HepG2 (cell line): ENCODE results near the gene VPS25. TPM values are rescaled to one million over a fixed set of nuclear protein-coding genes. Genes with fewer than 3 reads are reported as not detected.

Experiments
- ATF7 ChIP-seq, 2 experiments: fragments of 450-650 bp in 1 of 2; sonication (generic) in 1 of 2; formaldehyde crosslinking in 1 of 2; IDR thresholded peaks; 2 replicates each; pipeline versions ENCODE4 v1.4.0 to v1.6.1; 2016 to 2020; ENCODE audit warnings: antibody characterized with exemption in 1 of 2, mild to moderate bottlenecking in 1 of 2, missing genetic modification reagents in 1 of 2
- CEBPG ChIP-seq: IDR thresholded peaks from 2 replicates; pipeline ENCODE4 v1.6.1; 2016
- ELF1 ChIP-seq: sonication (generic); formaldehyde crosslinking; IDR thresholded peaks from 2 replicates; pipeline ENCODE4 v1.4.0; 2020; ENCODE audit warnings: missing genetic modification reagents
- HCFC1 ChIP-seq: fragments of 150-350 bp; IDR thresholded peaks from 2 replicates; pipeline ENCODE4 v1.6.1; 2014; ENCODE audit warnings: low read depth, low read length
- MEF2D ChIP-seq: sonication (generic); formaldehyde crosslinking; IDR thresholded peaks from 2 replicates; pipeline ENCODE4 v1.5.1; 2020; ENCODE audit warnings: mild to moderate bottlenecking, missing genetic modification reagents
- NCOA1 ChIP-seq: sonication (generic); formaldehyde crosslinking; IDR thresholded peaks from 2 replicates; pipeline ENCODE4 v1.9.0; 2021; ENCODE audit warnings: missing genetic modification reagents
- NCOA2 ChIP-seq: sonication (generic); formaldehyde crosslinking; IDR thresholded peaks from 2 replicates; pipeline ENCODE4 v1.8.0; 2022; ENCODE audit warnings: inconsistent platforms
- NFIC ChIP-seq: IDR thresholded peaks from 2 replicates; pipeline ENCODE4 v1.6.1; 2012; ENCODE audit warnings: mild to moderate bottlenecking, low read length, inconsistent platforms
- POLR2AphosphoS5 ChIP-seq: IDR thresholded peaks from 2 replicates; pipeline ENCODE4 v1.6.1; 2012; ENCODE audit warnings: low read depth, low read length
- RCOR2 ChIP-seq: IDR thresholded peaks from 2 replicates; pipeline ENCODE4 v1.6.1; 2016; ENCODE audit warnings: missing biosample characterization, missing genetic modification reagents
- REPIN1 ChIP-seq: sonication (generic); formaldehyde crosslinking; IDR thresholded peaks from 2 replicates; pipeline ENCODE4 v1.8.0; 2022; ENCODE audit warnings: missing genetic modification reagents, low read depth, mild to moderate bottlenecking, borderline replicate concordance
- SAP130 ChIP-seq: IDR thresholded peaks from 2 replicates; pipeline ENCODE4 v1.6.1; 2016; ENCODE audit warnings: low read depth
- TBL1XR1 ChIP-seq: fragments of 150-350 bp; IDR thresholded peaks from 2 replicates; pipeline ENCODE4 v1.6.1; 2014; ENCODE audit warnings: borderline replicate concordance, low read length; ENCODE audit not compliant: partially characterized antibody
- ZNF460 ChIP-seq: sonication (generic); formaldehyde crosslinking; IDR thresholded peaks from 2 replicates; pipeline ENCODE4 v1.5.1; 2020; ENCODE audit warnings: missing genetic modification reagents, mild to moderate bottlenecking, borderline replicate concordance
- ZNF660 ChIP-seq: sonication (generic); formaldehyde crosslinking; IDR thresholded peaks from 2 replicates; pipeline ENCODE4 v1.5.1; 2020; ENCODE audit warnings: mild to moderate bottlenecking, low read depth, missing genetic modification reagents, borderline replicate concordance
- ZNF687 ChIP-seq: sonication (generic); formaldehyde crosslinking; IDR thresholded peaks from 2 replicates; pipeline ENCODE4 v1.5.1; 2020; ENCODE audit warnings: mild to moderate bottlenecking, missing genetic modification reagents, moderate library complexity
- ZNF878 ChIP-seq: sonication (generic); formaldehyde crosslinking; IDR thresholded peaks from 2 replicates; pipeline ENCODE4 v1.8.1; 2023; ENCODE audit warnings: mild to moderate bottlenecking, missing genetic modification reagents, moderate library complexity
- polyA plus RNA-seq, 8 experiments: library from polyadenylated mRNA; depleted of rRNA in 3 of 8; stranded (reverse) in 7 of 8; unstranded in 1 of 8; fragments of >200 nt; fragmentation: Illumina TruSeq in 4 of 8; extraction: Trizol in 4 of 8; gene quantifications; 2 replicates each; pipeline versions ENCODE4 v1.2.1 to v1.2.3, GENCODE V29; 2011 to 2016; ENCODE audit warnings: low read depth in 4 of 8, missing spikeins in 1 of 8, mixed read lengths in 1 of 8; ENCODE audit not compliant: insufficient read depth in 1 of 8
- total RNA-seq, 5 experiments: library from RNA; depleted of rRNA; stranded (reverse); fragments of >200 nt; fragmentation: Illumina TruSeq; extraction: Trizol; gene quantifications; 2 replicates each; pipeline ENCODE4 v1.2.3, GENCODE V29; 2016; ENCODE audit warnings: low read depth in 1 of 5
- TF ChIP-seq, protein P1 (sequence below): sonication (generic); formaldehyde crosslinking; IDR thresholded peaks from 2 replicates; pipeline ENCODE4 v1.5.0; 2020; ENCODE audit warnings: missing genetic modification reagents
- TF ChIP-seq, protein P2 (sequence below): IDR thresholded peaks from 2 replicates; pipeline ENCODE4 v1.6.1; 2012; ENCODE audit warnings: low read depth, low read length, improper control_type of control experiment

Gene VPS25
- total and polyA plus RNA-seq, 2 of the 13 experiments (the other 11 are each of a cell fraction or from before 2014, with no cell fraction given), result 161 to 249 TPM

- TF ChIP-seq ZNF660 (CRISPR knock-in tag), result no peak
- no peak for TF ChIP-seq REPIN1 (CRISPR knock-in tag)
- TF ChIP-seq TBL1XR1, result no peak
- peak; percentile 36; the same call in 1 of the 2 replicates for TF ChIP-seq NCOA2 (CRISPR knock-in tag)
- TF ChIP-seq, protein P1, sequence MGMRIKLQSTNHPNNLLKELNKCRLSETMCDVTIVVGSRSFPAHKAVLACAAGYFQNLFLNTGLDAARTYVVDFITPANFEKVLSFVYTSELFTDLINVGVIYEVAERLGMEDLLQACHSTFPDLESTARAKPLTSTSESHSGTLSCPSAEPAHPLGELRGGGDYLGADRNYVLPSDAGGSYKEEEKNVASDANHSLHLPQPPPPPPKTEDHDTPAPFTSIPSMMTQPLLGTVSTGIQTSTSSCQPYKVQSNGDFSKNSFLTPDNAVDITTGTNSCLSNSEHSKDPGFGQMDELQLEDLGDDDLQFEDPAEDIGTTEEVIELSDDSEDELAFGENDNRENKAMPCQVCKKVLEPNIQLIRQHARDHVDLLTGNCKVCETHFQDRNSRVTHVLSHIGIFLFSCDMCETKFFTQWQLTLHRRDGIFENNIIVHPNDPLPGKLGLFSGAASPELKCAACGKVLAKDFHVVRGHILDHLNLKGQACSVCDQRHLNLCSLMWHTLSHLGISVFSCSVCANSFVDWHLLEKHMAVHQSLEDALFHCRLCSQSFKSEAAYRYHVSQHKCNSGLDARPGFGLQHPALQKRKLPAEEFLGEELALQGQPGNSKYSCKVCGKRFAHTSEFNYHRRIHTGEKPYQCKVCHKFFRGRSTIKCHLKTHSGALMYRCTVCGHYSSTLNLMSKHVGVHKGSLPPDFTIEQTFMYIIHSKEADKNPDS (CRISPR knock-in tag), result no peak
- TF ChIP-seq CEBPG (CRISPR knock-in tag), result peak; percentile 69
- 0 out of 2 replicates have a peak, but pooled peaks have one; percentile 9 for TF ChIP-seq ELF1 (CRISPR knock-in tag)
- no peak for TF ChIP-seq ZNF687 (CRISPR knock-in tag)
- TF ChIP-seq RCOR2 (CRISPR knock-in tag), result peak; percentile 39; the same call in 1 of the 2 replicates
- TF ChIP-seq ZNF878 (CRISPR knock-in tag), result 0 out of 2 replicates have a peak, but pooled peaks have one; percentile 52
- 0 out of 2 replicates have a peak, but pooled peaks have one; percentile 19 for TF ChIP-seq ATF7 (IDR thresholded peaks at IDR 0.05)
- TF ChIP-seq ATF7 (CRISPR knock-in tag; IDR thresholded peaks at IDR 0.05), result no peak
- 0 out of 2 replicates have a peak, but pooled peaks have one; percentile 50 for TF ChIP-seq NCOA1
- peak; percentile 15; the same call in 1 of the 2 replicates for TF ChIP-seq POLR2AphosphoS5
- TF ChIP-seq, protein P2, sequence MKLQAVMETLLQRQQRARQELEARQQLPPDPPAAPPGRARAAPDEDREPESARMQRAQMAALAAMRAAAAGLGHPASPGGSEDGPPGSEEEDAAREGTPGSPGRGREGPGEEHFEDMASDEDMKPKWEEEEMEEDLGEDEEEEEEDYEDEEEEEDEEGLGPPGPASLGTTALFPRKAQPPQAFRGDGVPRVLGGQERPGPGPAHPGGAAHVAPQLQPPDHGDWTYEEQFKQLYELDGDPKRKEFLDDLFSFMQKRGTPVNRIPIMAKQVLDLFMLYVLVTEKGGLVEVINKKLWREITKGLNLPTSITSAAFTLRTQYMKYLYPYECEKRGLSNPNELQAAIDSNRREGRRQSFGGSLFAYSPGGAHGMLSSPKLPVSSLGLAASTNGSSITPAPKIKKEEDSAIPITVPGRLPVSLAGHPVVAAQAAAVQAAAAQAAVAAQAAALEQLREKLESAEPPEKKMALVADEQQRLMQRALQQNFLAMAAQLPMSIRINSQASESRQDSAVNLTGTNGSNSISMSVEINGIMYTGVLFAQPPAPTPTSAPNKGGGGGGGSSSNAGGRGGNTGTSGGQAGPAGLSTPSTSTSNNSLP, result peak; percentile 58; the same call in 1 of the 2 replicates
- no peak for TF ChIP-seq HCFC1
- TF ChIP-seq MEF2D, result peak; percentile 50; the same call in 1 of the 2 replicates
- 0 out of 2 replicates have a peak, but pooled peaks have one; percentile 17 for TF ChIP-seq NFIC
- TF ChIP-seq SAP130 (CRISPR knock-in tag), result peak; percentile 20; the same call in 1 of the 2 replicates
- TF ChIP-seq ZNF460, result no peak
These were observed 18.7 kb downstream of the VPS25 start (continued) for GRCh38 chr17:42791948-42792347.
